ENCODE data around the gene CCL19. TPM values are rescaled to one million over a fixed set of nuclear protein-coding genes. Genes with fewer than 3 reads are reported as not detected.
"Not testable (repeated sequence)": the region's sequence is repeated elsewhere in the genome, so short reads cannot be mapped to it uniquely, and the experiment has no call there.

The CCL19 gene
- 4.1 TPM for total RNA-seq

- no peak for DNase-seq (ENCODE audit: low spot score)
Measured at GRCh38 chr9:34690983-34691935, at the start of gene CCL19. CCL19 (minus strand) TSS chr9:34691276; CDS start chr9:34691139, 137 bp downstream.

GRCh38 chr9:34740176-34740575 is 49.1 kb upstream of the CCL19 start:
- DNase-seq (ENCODE audit: low spot score): not testable (repeated sequence)

GRCh38 chr9:34737677-34738260 is 46.7 kb upstream of the CCL19 start:
- DNase-seq (ENCODE audit: low spot score): no peak

GRCh38 chr9:34734720-34735119 is 43.6 kb upstream of the CCL19 start:
- DNase-seq (ENCODE audit: low spot score): no peak

GRCh38 chr9:34732886-34733285 is 41.8 kb upstream of the CCL19 start:
- no peak for DNase-seq (ENCODE audit: low spot score)

GRCh38 chr9:34732478-34732877 is 41.4 kb upstream of the CCL19 start:
- DNase-seq (ENCODE audit: low spot score): no peak

- DNase-seq (ENCODE audit: low spot score): no peak
Measured at GRCh38 chr9:34723141-34723540, 32.1 kb upstream of the CCL19 start.

GRCh38 chr9:34719769-34720025 is 28.6 kb upstream of the CCL19 start:
- DNase-seq (ENCODE audit: low spot score): not testable (repeated sequence)

- no peak for DNase-seq (ENCODE audit: low spot score)
Measured at GRCh38 chr9:34719021-34719768, 28.1 kb upstream of the CCL19 start.

- no peak for DNase-seq (ENCODE audit: low spot score)
Measured at GRCh38 chr9:34717996-34718614, 27.0 kb upstream of the CCL19 start.

- DNase-seq (ENCODE audit: low spot score): no peak
Measured at GRCh38 chr9:34716711-34717110, 25.6 kb upstream of the CCL19 start.

GRCh38 chr9:34715639-34716215 is 24.7 kb upstream of the CCL19 start:
- DNase-seq (ENCODE audit: low spot score): no peak

- no peak for DNase-seq (ENCODE audit: low spot score)
Measured at GRCh38 chr9:34714007-34714406, 22.9 kb upstream of the CCL19 start.

- DNase-seq (ENCODE audit: low spot score): no peak
Measured at GRCh38 chr9:34712140-34712539, 21.1 kb upstream of the CCL19 start.

GRCh38 chr9:34710023-34710422 is 18.9 kb upstream of the CCL19 start, which contains the start of gene CCL21:
CCL21 (minus strand) TSS chr9:34710136; CDS start chr9:34710066, 70 bp downstream.
- no peak for DNase-seq (ENCODE audit: low spot score)

GRCh38 chr9:34709196-34709978 is 18.3 kb upstream of the CCL19 start:
- no peak for DNase-seq (ENCODE audit: low spot score)

- DNase-seq (ENCODE audit: low spot score): no peak
Measured at GRCh38 chr9:34707130-34707529, 16.1 kb upstream of the CCL19 start.

- peak; percentile 87 for DNase-seq (ENCODE audit: low spot score)
Measured at GRCh38 chr9:34701769-34702736, 11.0 kb upstream of the CCL19 start.

- DNase-seq (ENCODE audit: low spot score): peak; percentile 62
Measured at GRCh38 chr9:34701023-34701768, 10.1 kb upstream of the CCL19 start.
